Activated CD4-positive, alpha-beta T cell treated with anti-CD3 and anti-CD28 coated beads, Interleukin-10, Interleukin-2, amounts not matched to agents 100 ng/mL and 50 ng/mL, durations not matched to agents 16 hours and 8 hours (primary cell): Measurements from ENCODE around the gene SRSF7.
A peak's percentile ranks its signal among the peaks of the same experiment; 100 is the strongest.
"Not testable (repeated sequence)": the region's sequence is repeated elsewhere in the genome, so short reads cannot be mapped to it uniquely, and the experiment has no call there.

ENCODE experiments used
- DNase-seq: peaks from one replicate; pipeline ENCODE4 v3.0.0-alpha.2; 2020

SRSF7 gene

GRCh38 chr2:38751596-38752410, 642 bp upstream of the SRSF7 start:
- DNase-seq = peak; percentile 45

DNA sequence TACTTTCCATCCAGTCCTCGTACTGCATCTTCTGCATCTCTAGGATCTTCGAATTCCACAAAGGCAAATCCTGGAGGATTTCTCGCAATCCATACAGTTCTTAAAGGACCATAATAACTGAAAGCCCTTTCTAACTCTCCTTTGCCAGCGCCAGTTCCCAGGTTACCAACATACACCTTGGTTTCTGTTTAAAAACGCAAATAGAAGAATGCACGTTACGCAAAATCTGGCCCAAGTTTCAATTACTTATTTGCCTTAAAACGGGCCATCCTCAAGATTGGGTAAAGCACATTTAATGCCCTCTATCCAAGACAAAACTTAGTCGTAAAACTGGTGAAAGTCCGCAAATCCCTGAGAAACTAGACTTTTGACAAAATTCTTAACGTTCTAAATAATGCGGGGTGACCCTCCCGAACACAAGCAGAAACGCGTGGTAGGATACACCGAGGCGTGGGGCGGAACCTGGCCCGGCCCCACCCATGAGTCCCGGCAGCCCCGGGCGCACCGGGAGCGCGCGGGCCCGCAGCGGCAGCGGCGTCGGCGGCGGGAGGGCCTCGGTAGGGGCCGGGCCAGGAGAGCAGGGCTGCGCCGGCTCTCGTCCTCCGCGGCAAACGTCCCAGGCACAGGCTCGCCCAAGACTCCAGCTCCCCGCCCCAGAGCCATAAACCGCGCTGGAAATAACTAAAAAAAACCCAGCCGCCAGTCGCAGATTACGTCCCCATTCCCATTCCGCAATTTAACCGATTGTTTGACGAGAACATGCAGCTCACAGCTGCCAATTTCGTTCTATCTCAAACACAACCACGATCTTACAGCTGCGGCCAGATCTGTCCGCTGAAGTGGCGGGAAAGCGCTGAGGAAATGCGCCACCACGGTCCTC, 910 bp downstream of the SRSF7 start:
- peak; percentile 66 for DNase-seq

- DNase-seq = peak; percentile 57
Observed at GRCh38 chr2:38748943-38749804, 2.0 kb downstream of the SRSF7 start.

DNA sequence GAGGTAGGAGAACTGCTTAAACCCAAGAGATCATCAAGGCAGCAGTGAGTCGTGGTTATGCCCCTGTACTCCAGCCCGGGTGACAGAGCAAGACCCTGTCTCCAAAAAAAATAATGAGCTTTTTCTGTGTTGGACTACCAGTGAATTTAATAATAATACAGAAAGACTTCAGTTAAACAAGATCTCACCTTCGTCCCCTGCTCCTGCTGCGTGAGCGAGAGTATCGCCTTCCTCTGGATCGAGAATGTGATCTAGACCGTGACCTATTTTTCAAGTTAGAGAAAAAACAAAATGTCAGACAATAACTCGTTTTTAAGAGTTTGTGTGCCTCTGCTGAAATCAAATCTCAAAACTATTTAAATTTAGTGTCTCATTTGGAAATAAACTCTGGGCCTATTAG, 2.8 kb downstream of the SRSF7 start:
- DNase-seq = no peak

GRCh38 chr2:38747819-38748218, 3.3 kb downstream of the SRSF7 start:
- no peak for DNase-seq

DNA sequence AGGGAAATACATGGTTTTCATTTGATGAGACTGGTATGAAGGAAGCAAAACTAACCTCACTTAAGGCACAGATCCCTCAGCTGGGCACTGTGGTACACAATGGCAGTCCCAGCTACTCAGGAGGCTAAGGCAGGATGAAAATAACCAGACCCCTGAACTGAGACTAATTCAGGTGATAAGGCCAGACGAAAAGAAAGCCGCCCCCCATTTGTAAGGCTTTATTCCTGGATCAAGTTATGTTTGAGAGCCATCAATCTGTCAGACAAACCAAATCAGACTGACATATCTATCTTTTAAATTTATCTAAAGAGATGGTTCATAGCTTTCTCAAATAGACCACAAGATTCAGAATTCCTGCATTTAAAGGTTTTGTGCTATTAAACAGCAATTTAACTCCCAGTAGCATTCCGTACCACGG, 4.1 kb downstream of the SRSF7 start:
- no peak for DNase-seq

DNA sequence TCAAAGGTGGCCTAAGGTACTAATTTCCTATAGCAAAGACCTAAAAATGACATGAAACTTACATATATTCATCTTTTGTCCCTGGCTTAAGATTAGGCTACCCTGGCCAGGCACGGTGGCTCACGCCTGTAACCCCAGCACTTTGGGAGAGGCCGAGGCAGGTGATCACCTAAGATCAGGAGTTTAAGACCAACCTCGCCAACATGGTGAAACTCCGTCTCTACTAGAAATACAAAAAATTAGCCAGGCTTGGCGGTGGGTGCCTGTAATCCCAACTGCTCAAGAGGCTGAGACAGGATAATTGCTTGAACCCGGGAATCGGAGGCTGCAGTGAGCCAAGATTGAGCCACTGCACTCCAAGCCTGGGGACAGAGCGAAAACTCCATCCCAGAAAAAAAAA, 5.9 kb downstream of the SRSF7 start:
- no peak for DNase-seq

- DNase-seq = no peak
Observed at GRCh38 chr2:38744399-38744780, 6.8 kb downstream of the SRSF7 start.

- DNase-seq = no peak
Observed at GRCh38 chr2:38743672-38744398, 7.3 kb downstream of the SRSF7 start.

GRCh38 chr2:38742797-38743559, 8.2 kb downstream of the SRSF7 start:
- DNase-seq = no peak

DNA sequence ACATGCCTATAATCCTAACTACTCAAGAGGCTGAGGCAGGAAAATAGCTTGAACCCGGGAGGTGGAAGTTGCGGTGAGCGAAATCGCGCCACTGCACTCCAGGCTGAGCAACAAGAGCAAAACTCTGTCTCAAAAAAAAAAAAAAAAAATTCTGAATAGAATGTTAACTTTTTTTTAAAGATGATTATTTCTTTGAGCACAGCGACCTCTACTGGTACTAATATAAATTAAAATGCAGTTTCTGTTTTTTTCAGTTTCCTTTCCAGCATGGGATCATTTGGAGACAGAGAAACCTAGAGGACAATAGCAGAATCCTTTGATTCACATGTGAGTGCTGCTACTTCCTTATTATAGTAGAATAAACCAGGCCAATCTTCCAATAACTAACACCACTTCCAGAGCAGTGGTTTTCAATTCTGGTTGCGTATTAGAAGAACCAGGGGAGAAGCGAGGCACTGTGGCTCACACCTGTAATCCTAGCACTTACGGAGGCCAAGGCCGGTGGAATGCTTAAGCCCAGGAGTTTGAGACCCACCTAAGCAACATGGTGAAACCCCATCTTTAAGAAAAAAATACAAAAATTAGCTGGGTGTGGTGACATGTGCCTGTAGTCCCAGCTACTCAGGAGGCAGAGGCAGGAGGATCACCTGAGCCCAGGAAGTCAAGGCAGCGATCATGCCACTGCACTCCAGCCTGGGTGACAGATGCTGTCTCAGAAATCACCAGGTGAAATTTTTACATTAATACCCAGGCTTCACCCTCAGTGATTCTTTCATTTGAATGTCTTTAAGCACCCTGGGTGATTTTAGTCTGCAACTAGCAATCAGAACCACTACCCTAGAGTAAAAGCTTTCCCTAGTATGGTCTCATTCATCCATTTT, 10.1 kb downstream of the SRSF7 start:
- DNase-seq = no peak

- DNase-seq = no peak
Observed at GRCh38 chr2:38739524-38739923, 11.6 kb downstream of the SRSF7 start.

- DNase-seq = no peak
Observed at GRCh38 chr2:38737925-38738324, 13.2 kb downstream of the SRSF7 start.

DNA sequence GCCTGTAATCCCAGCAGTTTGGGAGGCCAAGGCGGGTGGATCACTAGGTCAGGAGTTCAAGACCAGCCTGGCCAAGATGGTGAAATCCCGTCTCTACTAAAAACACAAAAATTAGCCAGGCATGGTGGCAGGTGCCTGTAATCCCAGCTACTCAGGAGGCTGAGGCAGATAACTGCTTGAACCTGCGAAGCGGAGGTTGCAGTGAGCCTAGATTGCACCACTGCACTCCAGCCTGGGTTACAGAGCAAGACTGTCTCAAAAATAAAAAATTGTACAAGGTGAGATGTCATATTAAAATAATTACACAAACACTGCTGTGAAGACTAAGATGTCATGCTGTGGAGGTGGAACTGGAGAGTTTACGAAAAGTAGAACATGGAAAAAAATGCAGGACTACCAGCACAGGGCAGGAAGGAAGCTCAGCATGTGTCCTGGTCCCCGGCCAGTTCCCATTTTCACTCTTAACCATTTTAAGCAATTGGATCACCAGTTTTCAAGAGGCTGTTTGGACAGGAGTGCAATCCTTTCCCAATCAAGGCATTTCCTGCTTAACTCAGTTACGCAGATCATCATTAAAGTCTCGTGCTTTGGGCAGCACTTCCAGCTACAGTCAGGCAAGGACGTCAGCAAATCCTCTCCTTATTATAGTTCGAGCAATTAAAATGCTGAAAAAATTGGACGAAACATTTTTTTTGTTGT, 14.0 kb downstream of the SRSF7 start:
- not testable (repeated sequence) for DNase-seq

DNA sequence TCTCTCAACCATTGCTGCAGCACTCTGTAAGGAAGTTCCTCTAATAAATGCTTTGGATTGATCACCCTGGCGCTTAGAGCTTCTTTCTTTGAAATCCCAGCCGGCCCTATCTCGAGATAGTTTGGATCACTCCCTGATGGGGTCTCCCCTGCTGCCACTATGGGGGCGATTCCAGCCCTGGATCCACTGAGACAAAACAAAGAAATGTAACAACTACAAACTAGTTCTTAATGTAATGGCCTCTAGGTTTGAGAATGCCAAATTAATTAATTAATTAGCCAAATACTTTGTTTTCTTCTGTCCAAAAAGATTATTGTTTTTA, 15.2 kb downstream of the SRSF7 start:
- no peak for DNase-seq

GRCh38 chr2:38734299-38735058, 16.7 kb downstream of the SRSF7 start:
- no peak for DNase-seq

GRCh38 chr2:38733300-38733971, 17.7 kb downstream of the SRSF7 start:
- DNase-seq = no peak

DNA sequence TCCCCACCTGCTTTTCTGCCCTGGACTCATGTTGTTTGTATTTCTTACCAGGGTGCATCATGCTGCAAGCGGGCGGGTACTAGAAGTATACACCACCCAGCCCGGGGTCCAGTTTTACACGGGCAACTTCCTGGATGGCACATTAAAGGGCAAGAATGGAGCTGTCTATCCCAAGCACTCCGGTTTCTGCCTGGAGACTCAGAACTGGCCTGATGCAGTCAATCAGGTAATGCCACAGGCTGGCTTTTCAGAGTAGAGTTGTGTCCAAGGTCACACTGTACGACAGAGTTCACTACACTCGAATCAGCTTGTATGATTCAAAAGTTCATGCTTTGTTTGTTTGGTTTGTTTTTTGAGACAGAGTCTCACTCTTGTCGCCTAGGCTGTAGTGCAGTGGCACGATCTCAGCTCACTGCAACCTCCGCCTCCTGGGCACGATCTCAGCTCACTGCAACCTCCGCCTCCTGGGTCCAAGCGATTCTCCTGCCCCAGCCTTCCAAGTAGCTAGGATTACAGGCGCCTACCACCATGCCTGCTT, 19.4 kb downstream of the SRSF7 start:
- DNase-seq = no peak
